Measurements from ENCODE around the gene SLC9A7.

The SLC9A7 gene

GRCh38 chrX:46610070-46610658, 148.8 kb downstream of the SLC9A7 start:
- no peak for DNase-seq (ENCODE audit: low read depth in 2 of 2)

GRCh38 chrX:46607916-46608315, 151.0 kb downstream of the SLC9A7 start:
- no peak for DNase-seq (ENCODE audit: low read depth in 2 of 2)

- DNase-seq (ENCODE audit: low read depth in 2 of 2) = no peak
Observed at GRCh38 chrX:46602468-46603102, 156.3 kb downstream of the SLC9A7 start.

GRCh38 chrX:46601283-46601682, 157.6 kb downstream of the SLC9A7 start:
- DNase-seq (ENCODE audit: low read depth in 2 of 2) = no peak

DNA sequence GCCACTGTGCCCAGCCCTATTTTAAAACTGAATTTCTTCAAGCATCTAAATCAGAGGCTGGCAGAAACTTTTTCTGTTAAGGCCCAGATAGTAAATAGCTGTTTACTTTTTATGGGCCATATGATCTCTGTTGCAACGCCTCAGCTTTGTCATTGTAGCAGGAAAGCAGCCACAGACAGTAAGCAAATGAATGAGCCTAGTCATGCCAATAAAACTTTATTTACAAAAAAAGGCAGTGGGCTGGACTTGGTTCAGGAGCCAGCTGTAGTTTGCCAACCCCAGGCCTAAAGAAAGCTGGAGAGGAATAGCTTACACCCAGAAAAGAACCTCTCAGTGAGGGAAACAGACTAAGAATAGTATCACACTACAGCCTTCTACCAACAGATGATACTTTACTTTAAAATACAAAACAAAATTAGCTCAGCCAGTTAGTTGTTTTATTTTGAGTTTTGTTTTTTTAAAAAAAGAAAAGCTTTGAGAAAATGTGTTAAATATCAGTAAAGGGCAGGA, 159.8 kb downstream of the SLC9A7 start:
- no peak for DNase-seq (ENCODE audit: low read depth in 2 of 2)

- no peak for DNase-seq (ENCODE audit: low read depth in 2 of 2)
Observed at GRCh38 chrX:46597771-46598170, 161.1 kb downstream of the SLC9A7 start.

DNA sequence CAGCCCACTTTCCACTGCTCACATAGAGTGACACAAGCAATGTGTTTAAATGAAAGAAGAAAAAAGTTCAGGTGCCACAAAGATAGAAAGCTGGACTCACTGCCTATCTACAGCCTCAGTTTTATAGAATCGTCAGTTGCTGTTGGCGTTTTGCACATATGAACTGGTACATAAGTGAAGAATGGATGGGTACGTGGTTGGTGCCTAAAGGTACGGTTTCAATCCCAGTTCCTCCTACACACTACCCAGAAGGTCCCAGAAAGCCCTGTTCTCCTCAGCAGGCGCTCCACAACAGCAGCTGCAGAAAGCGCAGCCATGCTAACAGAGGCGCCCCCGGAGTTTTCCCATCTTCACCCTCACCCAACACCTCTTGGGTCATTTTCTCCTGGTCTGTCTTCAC, 161.7 kb downstream of the SLC9A7 start:
- no peak for DNase-seq (ENCODE audit: low read depth in 2 of 2)

- no peak for DNase-seq (ENCODE audit: low read depth in 2 of 2)
Observed at GRCh38 chrX:46595084-46595483, 163.8 kb downstream of the SLC9A7 start.

- DNase-seq (ENCODE audit: low read depth in 2 of 2) = no peak
Observed at GRCh38 chrX:46589977-46590723, 168.8 kb downstream of the SLC9A7 start.

DNA sequence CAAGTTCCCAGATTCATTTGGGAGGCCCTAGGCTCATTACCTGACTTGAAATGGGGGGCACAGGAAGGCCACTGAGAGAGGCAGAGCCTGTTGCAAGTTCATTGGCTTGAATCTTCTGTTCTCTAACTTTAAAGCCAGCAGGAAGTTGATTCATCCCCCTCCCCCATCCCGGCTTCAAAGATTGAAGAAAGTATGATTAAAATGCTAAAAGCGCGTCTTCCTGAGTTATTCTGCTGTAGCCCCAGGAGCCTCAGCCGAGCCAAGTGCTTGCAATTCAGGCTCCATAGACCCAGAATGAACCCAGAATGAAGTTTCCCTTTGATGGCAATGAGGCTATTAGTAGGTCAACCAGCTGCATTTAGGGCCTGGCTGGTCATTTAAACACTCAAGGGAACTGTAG, 170.7 kb downstream of the SLC9A7 start:
- DNase-seq (ENCODE audit: low read depth in 2 of 2) = peak in 1 of 2 experiments; percentile 46

- no peak for DNase-seq (ENCODE audit: low read depth in 2 of 2)
Observed at GRCh38 chrX:46587753-46588171, 171.2 kb downstream of the SLC9A7 start.

DNA sequence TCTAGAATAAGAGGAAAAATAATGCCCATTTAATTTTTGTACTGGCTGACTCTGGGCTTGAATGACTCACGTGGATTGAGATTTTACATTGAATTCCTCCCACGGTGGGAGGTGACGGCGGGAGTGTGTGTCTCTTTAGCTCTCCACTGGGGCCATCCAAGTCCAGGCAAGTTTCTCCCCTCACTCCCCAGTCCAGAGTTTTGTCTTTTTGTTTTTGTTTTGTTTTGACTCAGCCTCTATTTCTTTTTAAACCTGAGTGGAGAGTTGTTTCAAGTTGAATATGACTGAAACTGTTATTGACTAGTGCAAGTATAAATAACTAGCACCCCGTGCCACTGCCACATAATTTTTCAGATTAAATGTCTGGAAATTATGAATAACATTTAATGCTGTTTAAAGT, 171.8 kb downstream of the SLC9A7 start:
- DNase-seq (ENCODE audit: low read depth in 2 of 2) = no peak

DNA sequence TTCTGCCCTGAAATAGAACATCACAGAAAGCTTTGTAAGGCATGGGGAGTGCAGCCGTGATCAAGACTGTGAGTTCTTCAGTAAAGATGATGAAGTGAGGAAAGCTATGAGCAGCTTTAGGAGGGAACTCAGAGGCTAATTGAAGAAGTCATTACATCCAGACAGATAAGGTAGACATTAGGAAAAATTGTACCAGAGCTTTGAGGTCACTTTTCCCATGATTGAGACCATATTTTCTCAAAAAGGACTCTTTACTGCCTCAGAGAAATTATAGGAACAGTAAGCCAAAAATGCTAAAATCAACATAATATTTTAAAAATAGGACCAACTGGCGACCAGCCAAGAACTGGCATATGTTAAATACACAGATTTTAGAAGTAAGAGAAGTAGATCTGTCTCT, 174.2 kb downstream of the SLC9A7 start:
- DNase-seq (ENCODE audit: low read depth in 2 of 2) = no peak

- peak; percentile 70 to 78 for DNase-seq (ENCODE audit: low read depth in 2 of 2)
Observed at GRCh38 chrX:46582966-46583365, 176.0 kb downstream of the SLC9A7 start.

- DNase-seq (ENCODE audit: low read depth in 2 of 2) = no peak
Observed at GRCh38 chrX:46582325-46582724, 176.6 kb downstream of the SLC9A7 start.

- no peak for DNase-seq (ENCODE audit: low read depth in 2 of 2)
Observed at GRCh38 chrX:46580613-46581012, 178.3 kb downstream of the SLC9A7 start.

GRCh38 chrX:46579250-46579649, 179.7 kb downstream of the SLC9A7 start:
- no peak for DNase-seq (ENCODE audit: low read depth in 2 of 2)

GRCh38 chrX:46577221-46578005, 181.5 kb downstream of the SLC9A7 start:
- DNase-seq (ENCODE audit: low read depth in 2 of 2) = no peak

- no peak for DNase-seq (ENCODE audit: low read depth in 2 of 2)
Observed at GRCh38 chrX:46576458-46576857, 182.5 kb downstream of the SLC9A7 start.

- DNase-seq (ENCODE audit: low read depth in 2 of 2) = no peak
Observed at GRCh38 chrX:46575991-46576392, 182.9 kb downstream of the SLC9A7 start.

GRCh38 chrX:46575586-46575985, 183.3 kb downstream of the SLC9A7 start:
- DNase-seq (ENCODE audit: low read depth in 2 of 2) = no peak

GRCh38 chrX:46574774-46575381, 184.0 kb downstream of the SLC9A7 start:
- DNase-seq (ENCODE audit: low read depth in 2 of 2) = no peak
